PC-3 (cell line): ENCODE results near the gene BCL11A. TPM values are rescaled to one million over a fixed set of nuclear protein-coding genes. Genes with fewer than 3 reads are reported as not detected.

Source experiments
- ATAC-seq: fragments of 200-7000 bp; cut with Tn5 transposase; 2 replicates; pipeline ENCODE4 v1.9.1; 2020; ENCODE audit warnings: mild to moderate bottlenecking, moderate library complexity
- BruUV-seq: library from RNA; stranded (reverse); fragments of 400-500 nt; replicated peaks from 2 replicates; lab custom pipeline; 2021; lab: Mats Ljungman, UMichigan
- CTCF ChIA-PET: fragments of 300-600 bp; sonication (Branson Sonifier 250); formaldehyde crosslinking; loops from one replicate; lab custom pipeline; 2022; ENCODE audit warnings: antibody characterized with exemption; lab: Charles Lee
- POLR2A ChIA-PET: fragments of 300-600 bp; sonication (Branson Sonifier 250); formaldehyde crosslinking; loops from one replicate; lab custom pipeline; 2022; ENCODE audit warnings: antibody characterized with exemption; ENCODE audit not compliant: unreplicated experiment; lab: Charles Lee
- DNase-seq: peaks from one replicate; pipeline ENCODE4 v3.0.0-alpha.2; 2015
- H2AFZ ChIP-seq: fragments of 300-600 bp; sonication (generic); 2 replicates; pipeline ENCODE4 v1.6.0; 2016; ENCODE audit warnings: antibody characterized with exemption, low read length
- H3F3A ChIP-seq: fragments of 300-600 bp; sonication (generic); one replicate; pipeline ENCODE4 v1.6.0; 2017; ENCODE audit warnings: antibody characterized with exemption, low read length, control low read depth, mild to moderate bottlenecking; ENCODE audit not compliant: unreplicated experiment
- H3K27ac ChIP-seq: fragments of 300-600 bp; sonication (generic); 2 replicates; pipeline ENCODE4 v1.5.1; 2016; ENCODE audit warnings: mild to moderate bottlenecking, low read length
- H3K27me3 ChIP-seq: fragments of 300-600 bp; sonication (generic); 2 replicates; pipeline ENCODE4 v1.6.1; 2016; ENCODE audit warnings: low read length, mixed read lengths
- H3K36me3 ChIP-seq: fragments of 300-600 bp; sonication (generic); 2 replicates; pipeline ENCODE4 v1.6.1; 2016; ENCODE audit warnings: low read depth, mixed run types, low read length, mixed read lengths
- H3K4me1 ChIP-seq: fragments of 300-600 bp; sonication (generic); 2 replicates; pipeline ENCODE4 v1.5.1; 2016; ENCODE audit warnings: low read length; ENCODE audit not compliant: insufficient read depth
- H3K4me2 ChIP-seq: fragments of 300-600 bp; sonication (generic); 2 replicates; pipeline ENCODE4 v1.6.0; 2016; ENCODE audit warnings: low read length
- H3K4me3 ChIP-seq: fragments of 300-600 bp; sonication (generic); 2 replicates; pipeline ENCODE4 v1.5.1; 2016; ENCODE audit warnings: mild to moderate bottlenecking, low read length, mixed read lengths
- H3K79me2 ChIP-seq: fragments of 300-600 bp; sonication (generic); 2 replicates; pipeline ENCODE4 v1.6.1; 2017; ENCODE audit warnings: low read length, mixed read lengths
- H3K9ac ChIP-seq: fragments of 300-600 bp; sonication (generic); 2 replicates; pipeline ENCODE4 v1.6.0; 2016; ENCODE audit warnings: mild to moderate bottlenecking, low read length
- H3K9me2 ChIP-seq: fragments of 300-600 bp; sonication (generic); replicated peaks from 2 replicates; pipeline ENCODE4 v1.6.1; 2016; ENCODE audit warnings: mixed run types, low read length, mixed read lengths
- H3K9me3 ChIP-seq: fragments of 300-600 bp; sonication (generic); 2 replicates; pipeline ENCODE4 v1.6.1; 2016; ENCODE audit warnings: low read length, mixed read lengths
- H4K20me1 ChIP-seq: fragments of 300-600 bp; sonication (generic); 2 replicates; pipeline ENCODE4 v1.6.1; 2016; ENCODE audit warnings: low read length, mixed read lengths
- CTCF ChIP-seq: fragments of 300-600 bp; sonication (generic); conservative IDR thresholded peaks from 2 replicates; pipeline ENCODE4 v1.5.1; 2017; ENCODE audit warnings: antibody characterized with exemption, low read depth, mild to moderate bottlenecking, low read length
- EZH2 ChIP-seq: fragments of 300-600 bp; sonication (generic); IDR thresholded peaks from one replicate; pipeline ENCODE4 v1.6.1; 2017; ENCODE audit warnings: antibody characterized with exemption, mild to moderate bottlenecking, low read length; ENCODE audit not compliant: unreplicated experiment
- EZH2phosphoT487 ChIP-seq: fragments of 300-600 bp; sonication (generic); IDR thresholded peaks from 2 replicates; pipeline ENCODE4 v1.6.1; 2018; ENCODE audit warnings: mild to moderate bottlenecking, antibody characterized with exemption, low read length, borderline replicate concordance
- intact Hi-C: fragments of 100-400 bp; cut with micrococcal nuclease; formaldehyde crosslinking; loops from 2 replicates; pipeline ENCODE4 v1.9.0; 2023
- total RNA-seq: library from RNA; depleted of rRNA; stranded (reverse); fragments of >200 nt; gene quantifications from 2 replicates; pipeline ENCODE4 v1.2.3, GENCODE V29; 2014

BCL11A gene
- total RNA-seq, 1 experiment from 2014 or later, result 4.6 TPM

DNA sequence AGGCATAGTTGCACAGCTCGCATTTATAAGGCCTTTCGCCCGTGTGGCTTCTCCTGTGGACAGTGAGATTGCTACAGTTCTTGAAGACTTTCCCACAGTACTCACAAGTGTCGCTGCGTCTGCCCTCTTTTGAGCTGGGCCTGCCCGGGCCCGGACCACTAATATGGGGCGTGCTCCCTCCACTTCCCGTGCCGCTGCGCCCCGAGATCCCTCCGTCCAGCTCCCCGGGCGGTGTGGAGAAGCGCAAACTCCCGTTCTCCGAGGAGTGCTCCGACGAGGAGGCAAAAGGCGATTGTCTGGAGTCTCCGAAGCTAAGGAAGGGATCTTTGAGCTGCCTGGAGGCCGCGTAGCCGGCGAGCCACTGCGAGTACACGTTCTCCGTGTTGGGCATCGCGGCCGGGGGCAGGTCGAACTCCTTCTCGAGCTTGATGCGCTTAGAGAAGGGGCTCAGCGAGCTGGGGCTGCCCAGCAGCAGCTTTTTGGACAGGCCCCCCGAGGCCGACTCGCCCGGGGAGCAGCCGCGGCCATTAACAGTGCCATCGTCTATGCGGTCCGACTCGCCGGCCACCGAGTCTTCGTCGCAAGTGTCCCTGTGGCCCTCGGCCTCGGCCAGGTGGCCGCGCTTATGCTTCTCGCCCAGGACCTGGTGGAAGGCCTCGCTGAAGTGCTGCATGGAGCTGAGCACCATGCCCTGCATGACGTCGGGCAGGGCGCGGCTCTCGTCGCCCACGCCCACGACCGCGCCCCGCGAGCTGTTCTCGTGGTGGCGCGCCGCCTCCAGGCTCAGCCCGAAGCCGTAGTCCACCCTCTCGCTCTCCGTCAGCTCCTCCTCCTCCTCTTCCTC lies 92.7 kb downstream of the BCL11A start:
- no peaks in the 10 kb centered on the region for H3K27me3 ChIP-seq
- H2AFZ ChIP-seq, result no peak overlapping the region
- no peak overlapping the region for H3K27ac ChIP-seq
- no peak for DNase-seq
- no peaks in the 10 kb centered on the region for H3K79me2 ChIP-seq
- no peak overlapping the region for H3K4me2 ChIP-seq
- intact Hi-C loops, result no loop called here
- no peaks in the 10 kb centered on the region for H3K4me1 ChIP-seq
- no peak for ATAC-seq
- no TSS peak for BruUV-seq
- TF ChIP-seq CTCF, result no peak
- TF ChIP-seq EZH2, result no peak
- TF ChIP-seq EZH2phosphoT487, result no peak
- no peaks in the 10 kb centered on the region for H3K9me3 ChIP-seq
- no peak overlapping the region for H3K9ac ChIP-seq
- H4K20me1 ChIP-seq, result no peaks in the 10 kb centered on the region
- no peak overlapping the region for H3K4me3 ChIP-seq
- H3K9me2 ChIP-seq, result no peaks in the 10 kb centered on the region
- no peaks in the 10 kb centered on the region for H3F3A ChIP-seq
- ChIA-PET CTCF (no interaction called here), POLR2A (no interaction called here)
- H3K36me3 ChIP-seq, result no peaks in the 10 kb centered on the region

- Histone ChIP-seq H3K27ac (no peak overlapping the region), H3K36me3 (no peaks in the 10 kb centered on the region), H4K20me1 (no peaks in the 10 kb centered on the region), H2AFZ (no peak overlapping the region), H3F3A (no peaks in the 10 kb centered on the region), H3K27me3 (no peaks in the 10 kb centered on the region), H3K9me3 (no peaks in the 10 kb centered on the region), H3K9me2 (no peaks in the 10 kb centered on the region), H3K4me1 (no peaks in the 10 kb centered on the region), H3K4me2 (no peak overlapping the region), H3K4me3 (no peak overlapping the region), H3K79me2 (no peaks in the 10 kb centered on the region), H3K9ac (no peak overlapping the region)
- intact Hi-C loops, result no loop called here
- no peak for ATAC-seq
- TF ChIP-seq EZH2, result no peak
- TF ChIP-seq CTCF, result no peak
- TF ChIP-seq EZH2phosphoT487, result no peak
- CTCF ChIA-PET, result no interaction called here
- no peak for DNase-seq
- no TSS peak for BruUV-seq
- POLR2A ChIA-PET, result no interaction called here
Observed at GRCh38 chr2:60459851-60460250, 93.6 kb downstream of the BCL11A start.

DNA sequence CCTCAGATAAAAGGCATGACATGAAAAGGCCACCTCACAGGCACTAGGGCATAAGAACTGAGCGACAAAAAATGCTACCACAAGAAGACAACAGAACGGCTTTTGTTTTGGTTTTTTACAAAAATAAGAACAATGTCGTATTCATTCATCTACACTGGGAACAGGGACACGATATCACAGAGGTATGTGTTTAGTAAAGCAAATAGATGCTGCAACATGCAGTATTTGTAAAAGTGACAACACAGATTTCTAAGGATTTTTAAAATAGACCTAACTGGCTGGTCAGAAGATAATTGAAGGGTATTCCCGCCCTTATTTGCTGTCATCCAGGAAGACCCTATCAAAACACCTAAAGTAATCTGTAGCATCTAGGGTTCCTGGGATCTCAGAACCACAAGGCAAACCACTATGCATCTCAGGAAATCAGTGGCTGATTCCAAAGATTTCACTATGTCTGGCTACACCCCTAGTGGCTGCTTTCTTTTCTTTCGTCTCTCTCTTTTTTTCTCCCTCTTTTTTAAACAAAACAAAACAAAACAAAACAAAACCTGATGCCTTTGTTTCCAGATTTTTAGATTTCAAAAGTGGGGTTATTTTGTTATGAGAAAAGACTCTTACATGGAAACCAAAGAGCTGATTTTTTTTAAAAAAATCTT lies 97.2 kb downstream of the BCL11A start:
- Histone ChIP-seq H4K20me1 (no peaks in the 10 kb centered on the region), H2AFZ (no peak overlapping the region), H3K27me3 (no peaks in the 10 kb centered on the region), H3K9me2 (no peaks in the 10 kb centered on the region), H3K4me2 (no peak overlapping the region), H3K36me3 (no peaks in the 10 kb centered on the region), H3K79me2 (no peaks in the 10 kb centered on the region), H3K9me3 (no peaks in the 10 kb centered on the region), H3K27ac (no peak overlapping the region), H3K9ac (no peak overlapping the region), H3K4me1 (no peaks in the 10 kb centered on the region), H3F3A (no peaks in the 10 kb centered on the region), H3K4me3 (no peak overlapping the region)
- intact Hi-C loops, result no loop called here
- ATAC-seq (no peak), DNase-seq (no peak)
- ChIA-PET CTCF (no interaction called here), POLR2A (no interaction called here)
- BruUV-seq, result no TSS peak
- peak; percentile 47; the same call in 1 of the 2 replicates for TF ChIP-seq CTCF
- no peak for TF ChIP-seq EZH2
